DND-41 (cell line): Measurements from ENCODE around the gene VPS50.

Source experiments
- ATAC-seq: fragments of 200-7000 bp; cut with Tn5 transposase; 3 replicates; pipeline ENCODE4 v1.9.1; 2021; ENCODE audit warnings: low read depth; ENCODE audit not compliant: insufficient read depth
- DNase-seq: peaks from one replicate; pipeline ENCODE4 v3.0.0-alpha.2; 2020
- H2AFZ ChIP-seq: 2 replicates; pipeline ENCODE4 v1.6.0; 2012; ENCODE audit warnings: low read depth, low read length
- H3K27ac ChIP-seq: 2 replicates; pipeline ENCODE4 v1.5.1; 2012; ENCODE audit warnings: low read length, inconsistent platforms
- H3K27me3 ChIP-seq: fragments of 200-600 bp; sonication (generic); 2 replicates; pipeline ENCODE4 v1.6.0; 2012; ENCODE audit warnings: low read length, mild to moderate bottlenecking, inconsistent platforms; ENCODE audit not compliant: insufficient read depth, poor library complexity
- H3K36me3 ChIP-seq: 2 replicates; pipeline ENCODE4 v1.5.1; 2012; ENCODE audit warnings: low read length, inconsistent platforms; ENCODE audit not compliant: insufficient read depth
- H3K4me1 ChIP-seq: 2 replicates; pipeline ENCODE4 v1.5.1; 2012; ENCODE audit warnings: mild to moderate bottlenecking, low read length; ENCODE audit not compliant: insufficient read depth
- H3K4me2 ChIP-seq: 2 replicates; pipeline ENCODE4 v1.6.0; 2012; ENCODE audit warnings: mild to moderate bottlenecking, moderate library complexity, low read length, inconsistent platforms; ENCODE audit not compliant: insufficient read depth
- H3K4me3 ChIP-seq, 2 experiments: fragments of 200-600 bp in 1 of 2; shearing (Covaris generic) in 1 of 2; 2 replicates each; pipeline ENCODE4 v1.5.1; 2012 to 2016; ENCODE audit warnings: inconsistent platforms in 2 of 2, low read length in 2 of 2, mild to moderate bottlenecking in 2 of 2, low read depth in 1 of 2, moderate library complexity in 1 of 2
- H3K79me2 ChIP-seq: 2 replicates; pipeline ENCODE4 v1.6.0; 2012; ENCODE audit warnings: low read length, inconsistent platforms; ENCODE audit not compliant: insufficient read depth
- H3K9ac ChIP-seq: 2 replicates; pipeline ENCODE4 v1.6.0; 2012; ENCODE audit warnings: low read depth, mild to moderate bottlenecking, inconsistent platforms, low read length, moderate library complexity
- H3K9me3 ChIP-seq: 2 replicates; pipeline ENCODE4 v1.5.1; 2012; ENCODE audit warnings: low read length, moderate library complexity, mild to moderate bottlenecking, inconsistent platforms; ENCODE audit not compliant: insufficient read depth, severe bottlenecking
- H4K20me1 ChIP-seq: 2 replicates; pipeline ENCODE4 v1.6.0; 2012; ENCODE audit warnings: low read length; ENCODE audit not compliant: insufficient read depth
- CTCF ChIP-seq: IDR thresholded peaks from 2 replicates; pipeline ENCODE4 v1.5.1; 2012; ENCODE audit warnings: borderline replicate concordance, low read length, moderate library complexity, mild to moderate bottlenecking; ENCODE audit not compliant: poor library complexity, severe bottlenecking; ENCODE audit errors: extremely low read depth
- EZH2 ChIP-seq: IDR thresholded peaks from 3 replicates; pipeline ENCODE4 v1.6.1; 2012; ENCODE audit warnings: borderline replicate concordance, low read depth, mild to moderate bottlenecking, moderate library complexity, low read length, inconsistent platforms; ENCODE audit not compliant: severe bottlenecking

Gene VPS50

GRCh38 chr7:93352881-93353280 lies 120.7 kb downstream of the VPS50 start:
- Histone ChIP-seq H3K27ac (no peak overlapping the region), H3K79me2 (no peaks in the 10 kb centered on the region), H3K27me3 (no peaks in the 10 kb centered on the region), H4K20me1 (no peaks in the 10 kb centered on the region), H3K4me2 (no peak overlapping the region), H2AFZ (no peak overlapping the region), H3K4me3 (no peak overlapping the region), H3K4me1 (no peaks in the 10 kb centered on the region), H3K9ac (no peak overlapping the region), H3K36me3 (no peaks in the 10 kb centered on the region), H3K9me3 (no peaks in the 10 kb centered on the region)
- ATAC-seq (no peak), DNase-seq (no peak)
- TF ChIP-seq CTCF (no peak), EZH2 (no peak)

DNA sequence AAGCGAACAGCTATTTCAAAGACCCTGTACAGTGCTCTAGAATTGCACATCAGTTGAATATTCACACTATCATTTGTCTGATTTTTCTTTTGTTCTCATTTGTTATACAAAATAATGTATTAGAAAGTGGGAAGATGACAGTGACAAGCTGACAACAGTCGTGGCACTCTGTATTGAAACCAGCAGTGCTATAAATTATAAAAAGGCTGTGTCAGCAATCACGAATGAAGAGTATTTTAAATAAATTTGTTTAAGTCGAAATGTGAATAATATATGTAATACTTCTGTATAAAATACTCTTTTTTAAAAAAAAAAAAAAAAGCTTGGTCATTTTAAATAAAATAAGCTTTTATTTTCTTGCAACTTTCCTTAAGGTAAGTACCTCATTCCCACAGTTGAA lies 122.6 kb downstream of the VPS50 start:
- DNase-seq (no peak), ATAC-seq (no peak)
- H4K20me1 ChIP-seq, result no peaks in the 10 kb centered on the region
- TF ChIP-seq CTCF, result no peak
- no peak for TF ChIP-seq EZH2
- H3K36me3 ChIP-seq, result no peaks in the 10 kb centered on the region
- H3K27ac ChIP-seq, result no peak overlapping the region
- H3K4me2 ChIP-seq, result no peak overlapping the region
- no peak overlapping the region for H3K4me3 ChIP-seq
- no peaks in the 10 kb centered on the region for H3K4me1 ChIP-seq
- no peak overlapping the region for H2AFZ ChIP-seq
- H3K79me2 ChIP-seq, result no peaks in the 10 kb centered on the region
- no peaks in the 10 kb centered on the region for H3K9me3 ChIP-seq
- no peak overlapping the region for H3K9ac ChIP-seq
- H3K27me3 ChIP-seq, result no peaks in the 10 kb centered on the region

GRCh38 chr7:93359520-93360198 lies 127.5 kb downstream of the VPS50 start:
- TF ChIP-seq CTCF (no peak), EZH2 (no peak)
- ATAC-seq (no peak), DNase-seq (no peak)
- Histone ChIP-seq H3K9me3 (no peaks in the 10 kb centered on the region), H3K27me3 (no peaks in the 10 kb centered on the region), H3K9ac (no peak overlapping the region), H3K4me1 (no peaks in the 10 kb centered on the region), H3K4me3 (no peak overlapping the region), H4K20me1 (no peaks in the 10 kb centered on the region), H3K4me2 (no peak overlapping the region), H3K36me3 (no peaks in the 10 kb centered on the region), H2AFZ (no peak overlapping the region), H3K27ac (no peak overlapping the region), H3K79me2 (no peaks in the 10 kb centered on the region)
